Embryonic facial prominence (tissue), 1 donor: ENCODE results near the gene B4GALNT1.
"Not testable (repeated sequence)": the region's sequence is repeated elsewhere in the genome, so short reads cannot be mapped to it uniquely, and the experiment has no call there.

Experiments used
- DNase-seq: peaks from one replicate; pipeline ENCODE4 v3.0.0-alpha.2; 2016; ENCODE audit errors: extremely low spot score

Gene B4GALNT1

GRCh38 chr12:57632958-57633840 is at the start of gene B4GALNT1:
TSS of gene B4GALNT1 (minus strand) at chr12:57633201. CDS start at chr12:57632132, 1,069 bp downstream.
- DNase-seq: no peak

DNA sequence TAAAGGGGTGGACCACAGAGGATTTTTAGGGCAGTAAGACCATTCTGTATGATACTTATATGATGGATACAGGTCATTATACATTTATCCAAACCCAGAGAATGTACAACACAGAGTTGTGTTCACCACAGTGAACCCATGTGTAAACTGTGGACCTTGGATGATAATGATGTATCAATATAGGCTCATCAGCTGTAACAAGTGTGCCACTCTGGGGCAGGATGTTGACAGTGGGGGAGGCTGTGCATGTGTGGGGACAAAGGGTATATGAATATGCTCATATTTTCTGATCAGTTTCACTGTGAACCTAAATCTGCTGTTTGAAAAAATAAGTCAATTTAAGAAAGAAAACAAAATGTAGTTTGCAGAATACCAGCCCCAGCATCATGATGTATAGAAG is 46.7 kb upstream of the B4GALNT1 start:
- DNase-seq: no peak

GRCh38 chr12:57677947-57678346 is 44.9 kb upstream of the B4GALNT1 start:
- not testable (repeated sequence) for DNase-seq

- DNase-seq: no peak
Observed at GRCh38 chr12:57674691-57675090, 41.7 kb upstream of the B4GALNT1 start.

DNA sequence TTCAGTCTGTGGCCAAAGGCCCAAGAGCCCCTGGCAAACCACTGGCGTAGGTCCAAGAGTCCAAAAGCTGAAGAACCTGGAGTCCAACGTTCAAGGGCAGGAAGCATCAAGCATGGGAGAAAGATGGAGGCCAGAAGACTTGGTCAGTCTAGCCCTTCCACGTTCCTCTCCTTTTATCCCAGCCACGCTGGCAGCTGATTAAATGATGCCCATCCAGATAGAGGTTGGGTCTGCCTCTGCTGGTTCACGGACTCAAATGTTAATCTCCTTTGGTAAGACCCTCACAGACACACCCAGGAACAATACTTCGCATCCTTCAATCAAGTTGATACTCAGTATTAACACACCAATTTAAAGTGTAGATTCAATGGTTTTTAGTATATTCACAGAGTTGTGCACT is 39.8 kb upstream of the B4GALNT1 start:
- DNase-seq: no peak

- not testable (repeated sequence) for DNase-seq
Observed at GRCh38 chr12:57671811-57672210, 38.8 kb upstream of the B4GALNT1 start.

DNA sequence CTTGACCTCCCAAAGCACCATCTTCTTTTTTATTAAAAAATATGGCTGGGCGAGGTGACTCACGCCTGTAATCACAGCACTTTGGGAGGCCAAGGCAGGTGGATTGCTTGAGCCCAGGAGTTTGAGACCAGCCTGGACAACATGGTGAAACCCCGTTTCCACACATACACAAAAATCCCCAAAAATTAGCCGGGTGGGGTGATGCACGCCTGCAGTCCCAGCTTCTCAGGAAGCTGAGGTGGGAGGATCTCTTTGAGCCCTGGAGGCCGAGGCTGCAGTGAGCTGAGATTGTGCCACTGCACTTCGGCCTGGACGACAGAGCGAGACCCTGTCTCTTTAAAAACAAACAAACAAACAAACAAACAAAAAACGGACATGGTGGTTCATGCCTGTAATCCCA is 36.7 kb upstream of the B4GALNT1 start:
- not testable (repeated sequence) for DNase-seq

GRCh38 chr12:57666897-57667296 is 33.9 kb upstream of the B4GALNT1 start:
- DNase-seq: no peak

DNA sequence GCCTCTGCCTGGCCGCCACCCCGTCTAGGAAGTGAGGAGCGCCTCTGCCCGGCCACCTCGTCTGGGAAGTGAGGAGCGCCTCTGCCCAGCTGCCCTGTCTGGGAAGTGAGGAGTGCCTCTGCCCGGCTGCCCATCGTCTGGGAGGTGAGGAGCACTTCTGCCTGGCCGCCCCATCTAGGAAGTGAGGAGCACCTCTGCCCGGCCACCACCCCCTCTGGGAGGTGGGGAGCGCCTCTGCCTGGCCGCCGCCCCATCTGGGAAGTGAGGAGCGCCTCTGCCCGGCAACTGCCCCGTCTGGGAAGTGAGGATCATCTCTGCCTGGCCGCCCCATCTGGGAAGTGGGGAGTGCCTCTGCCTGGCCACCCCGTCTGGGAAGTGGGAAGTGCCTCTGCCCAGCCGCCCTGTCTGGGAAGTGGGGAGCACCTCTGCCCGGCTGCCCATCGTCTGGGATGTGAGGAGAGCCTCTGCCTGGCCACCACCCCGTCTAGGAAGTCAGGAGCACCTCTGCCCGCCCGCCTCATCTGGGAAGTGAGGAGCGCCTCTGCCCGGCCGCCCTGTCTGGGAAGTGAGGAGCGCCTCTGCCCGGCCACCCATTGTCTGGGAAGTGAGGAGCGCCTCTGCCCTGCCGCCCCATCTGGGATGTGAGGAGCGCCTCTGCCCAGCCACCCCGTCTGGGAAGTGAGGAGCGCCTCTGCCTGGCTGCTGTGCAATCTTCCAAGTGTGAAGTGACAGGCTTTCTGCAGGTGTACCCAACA is 32.2 kb upstream of the B4GALNT1 start:
- DNase-seq: not testable (repeated sequence)

- DNase-seq: no peak
Observed at GRCh38 chr12:57661376-57661775, 28.4 kb upstream of the B4GALNT1 start.

DNA sequence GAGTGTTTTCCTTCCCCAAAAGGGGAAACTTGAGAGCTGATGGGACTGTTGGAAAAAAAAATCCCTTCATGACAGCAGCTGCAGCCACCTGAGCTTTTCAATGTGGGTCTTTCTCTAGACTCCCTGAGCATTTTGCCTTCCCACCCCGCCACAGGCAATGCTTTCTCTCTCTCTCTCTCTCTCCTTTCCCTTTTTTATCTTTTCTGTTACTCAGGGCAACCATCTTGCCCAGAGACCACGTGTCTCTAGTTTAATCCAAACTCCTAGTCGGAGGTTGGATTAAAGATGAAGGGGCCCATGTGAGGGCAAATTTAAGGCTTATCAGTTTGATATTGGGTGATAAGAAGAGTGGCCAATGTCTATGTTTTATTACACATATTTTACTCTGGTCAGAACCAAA is 25.9 kb upstream of the B4GALNT1 start:
- no peak for DNase-seq

GRCh38 chr12:57657744-57658143 is 24.7 kb upstream of the B4GALNT1 start:
- no peak for DNase-seq

DNA sequence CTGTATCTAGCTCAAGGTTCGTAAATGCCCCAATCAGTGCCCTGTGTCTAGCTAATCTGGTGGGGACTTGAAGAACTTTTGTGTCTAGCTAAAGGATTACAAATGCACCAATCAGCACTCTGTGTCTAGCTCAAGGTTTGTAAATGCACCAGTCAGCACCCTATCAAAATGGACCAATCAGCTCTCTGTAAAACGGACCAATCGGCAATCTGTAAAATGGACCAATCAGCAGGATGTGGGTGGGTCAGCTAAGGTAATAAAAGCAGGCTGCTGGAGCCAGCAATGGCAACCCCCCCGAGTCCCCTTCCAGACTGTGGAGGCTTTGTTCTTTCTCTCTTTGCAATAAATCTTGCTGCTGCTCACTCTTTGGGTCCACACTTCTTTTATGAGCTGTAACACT is 23.4 kb upstream of the B4GALNT1 start:
- not testable (repeated sequence) for DNase-seq

GRCh38 chr12:57655541-57656240 is 22.7 kb upstream of the B4GALNT1 start:
- DNase-seq: no peak

- no peak for DNase-seq
Observed at GRCh38 chr12:57654042-57654441, 21.0 kb upstream of the B4GALNT1 start.

- not testable (repeated sequence) for DNase-seq
Observed at GRCh38 chr12:57646659-57647049, 13.7 kb upstream of the B4GALNT1 start.

GRCh38 chr12:57645990-57646658 is 13.1 kb upstream of the B4GALNT1 start:
- not testable (repeated sequence) for DNase-seq

GRCh38 chr12:57641699-57642442 is 8.9 kb upstream of the B4GALNT1 start:
- no peak for DNase-seq

DNA sequence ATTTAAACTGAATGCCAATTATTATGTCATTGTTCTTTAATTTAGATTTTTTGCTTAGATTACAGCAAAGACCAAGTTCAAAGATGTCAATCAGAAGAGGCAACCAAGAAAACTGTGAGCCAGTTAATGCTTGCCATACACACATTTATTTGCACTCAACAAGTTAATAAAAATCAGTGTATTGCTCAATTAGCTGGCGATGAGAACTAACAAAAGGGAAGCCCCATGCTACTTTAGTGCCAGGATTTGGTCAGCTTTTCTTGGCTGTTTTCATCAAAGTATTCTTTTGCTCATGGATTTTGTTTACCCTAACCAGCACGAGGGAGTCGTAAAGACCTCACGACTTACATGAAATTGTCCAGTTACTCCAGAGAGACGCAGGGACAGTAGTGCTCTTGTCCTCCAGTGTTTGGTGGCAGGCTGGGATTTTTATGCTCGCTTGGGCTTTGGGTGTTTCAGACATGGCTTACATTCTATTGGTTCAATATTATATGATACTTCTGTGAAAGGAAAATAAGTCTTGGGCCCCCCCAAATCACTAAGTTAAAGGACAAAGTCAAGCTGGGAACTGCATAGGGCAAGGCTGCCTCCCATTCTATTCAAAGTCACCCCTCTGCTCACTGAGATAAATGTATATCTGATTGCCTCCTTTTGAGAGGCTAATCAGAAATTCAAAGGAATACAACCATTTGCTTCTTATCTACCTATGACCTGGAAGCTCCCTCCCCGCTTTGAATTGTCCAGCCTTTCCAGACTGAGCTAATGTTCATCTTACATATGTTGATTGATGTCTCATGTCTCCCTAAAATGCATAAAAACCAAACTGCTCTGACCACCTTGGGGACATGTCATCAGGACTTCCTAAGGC is 7.4 kb upstream of the B4GALNT1 start:
- no peak for DNase-seq

GRCh38 chr12:57638096-57638495 is 5.1 kb upstream of the B4GALNT1 start:
- DNase-seq: no peak
